Stimulated activated CD4-positive, alpha-beta T cell treated with anti-CD3 and anti-CD28 coated beads, Interleukin-4, amount 100 ng/mL, for 24 hours (primary cell): ENCODE measurements around the gene ZNF282.

Experiments used
- DNase-seq: peaks from one replicate; pipeline ENCODE4 v3.0.0-alpha.2; 2020

The ZNF282 gene

GRCh38 chr7:149195180-149196150 lies at the start of gene ZNF282:
ZNF282 (plus strand) TSS chr7:149195546; CDS start chr7:149195590, 44 bp downstream.
- peak; percentile 82 for DNase-seq

GRCh38 chr7:149147072-149147751 lies 48.1 kb upstream of the ZNF282 start, which contains the start of gene ZNF398:
ZNF398 (plus strand) TSS chr7:149147453; CDS start chr7:149147743, 290 bp downstream.
- DNase-seq, result peak; percentile 79

GRCh38 chr7:149147752-149148653 lies 47.3 kb upstream of the ZNF282 start:
- DNase-seq, result peak; percentile 66

GRCh38 chr7:149150981-149151380 lies 44.4 kb upstream of the ZNF282 start:
- DNase-seq, result no peak

DNA sequence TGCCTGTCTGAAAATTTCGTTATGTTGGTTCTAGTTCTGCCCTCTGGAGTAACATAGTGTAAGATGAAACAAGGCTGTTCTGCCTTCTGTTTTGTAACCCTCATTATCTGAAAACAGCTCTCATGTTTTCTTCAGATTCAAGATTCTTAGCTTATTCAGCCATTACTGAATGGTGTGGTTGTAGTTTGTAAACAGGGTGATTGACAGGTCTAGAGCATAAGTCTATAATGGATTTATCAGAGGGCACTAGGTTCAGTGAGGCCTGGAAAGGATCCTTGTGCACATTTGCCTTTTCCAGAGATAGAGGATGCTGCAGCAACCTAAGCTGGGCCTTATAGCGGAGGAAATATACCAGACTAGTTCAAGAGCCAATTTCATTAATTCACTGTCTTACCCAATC lies 42.0 kb upstream of the ZNF282 start:
- DNase-seq, result no peak

- no peak for DNase-seq
Observed at GRCh38 chr7:149154056-149154455, 41.3 kb upstream of the ZNF282 start.

DNA sequence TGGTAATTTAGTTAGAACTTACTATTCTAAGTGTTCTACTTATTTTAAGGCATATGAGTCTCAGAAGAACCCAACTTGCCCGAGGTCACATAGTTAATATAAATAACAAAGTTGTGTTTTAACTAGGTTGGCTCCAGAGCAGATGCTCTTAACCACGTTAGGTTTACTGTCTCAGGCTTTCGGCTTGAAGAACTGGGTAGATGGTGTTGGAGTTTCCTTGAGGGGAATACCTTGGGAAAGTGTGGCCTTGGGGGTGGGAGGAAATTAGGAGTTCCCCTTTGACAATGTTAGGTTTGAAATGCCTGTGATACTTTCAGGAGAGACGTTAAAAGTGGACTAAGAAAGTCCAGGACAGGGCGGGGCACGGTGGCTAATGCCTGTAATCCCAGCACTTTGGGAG lies 38.4 kb upstream of the ZNF282 start:
- DNase-seq, result no peak

- DNase-seq, result no peak
Observed at GRCh38 chr7:149161241-149161848, 34.0 kb upstream of the ZNF282 start.

DNA sequence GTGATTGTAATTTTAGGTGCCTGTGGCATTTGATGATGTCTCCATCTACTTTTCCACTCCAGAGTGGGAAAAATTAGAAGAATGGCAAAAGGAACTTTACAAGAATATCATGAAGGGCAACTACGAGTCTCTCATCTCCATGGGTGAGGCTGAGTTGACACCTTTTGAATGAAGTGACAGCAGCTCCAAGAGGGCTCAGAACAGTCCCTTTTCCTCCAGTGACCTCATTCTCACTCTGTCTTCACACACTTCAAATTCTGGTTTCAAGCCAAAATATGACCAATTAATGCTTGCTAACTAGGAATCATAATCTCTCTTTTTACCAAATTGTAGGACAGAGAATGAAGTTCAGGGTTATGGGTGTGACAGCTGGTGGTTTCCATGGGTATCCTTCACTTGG lies 29.2 kb upstream of the ZNF282 start:
- DNase-seq, result no peak

DNA sequence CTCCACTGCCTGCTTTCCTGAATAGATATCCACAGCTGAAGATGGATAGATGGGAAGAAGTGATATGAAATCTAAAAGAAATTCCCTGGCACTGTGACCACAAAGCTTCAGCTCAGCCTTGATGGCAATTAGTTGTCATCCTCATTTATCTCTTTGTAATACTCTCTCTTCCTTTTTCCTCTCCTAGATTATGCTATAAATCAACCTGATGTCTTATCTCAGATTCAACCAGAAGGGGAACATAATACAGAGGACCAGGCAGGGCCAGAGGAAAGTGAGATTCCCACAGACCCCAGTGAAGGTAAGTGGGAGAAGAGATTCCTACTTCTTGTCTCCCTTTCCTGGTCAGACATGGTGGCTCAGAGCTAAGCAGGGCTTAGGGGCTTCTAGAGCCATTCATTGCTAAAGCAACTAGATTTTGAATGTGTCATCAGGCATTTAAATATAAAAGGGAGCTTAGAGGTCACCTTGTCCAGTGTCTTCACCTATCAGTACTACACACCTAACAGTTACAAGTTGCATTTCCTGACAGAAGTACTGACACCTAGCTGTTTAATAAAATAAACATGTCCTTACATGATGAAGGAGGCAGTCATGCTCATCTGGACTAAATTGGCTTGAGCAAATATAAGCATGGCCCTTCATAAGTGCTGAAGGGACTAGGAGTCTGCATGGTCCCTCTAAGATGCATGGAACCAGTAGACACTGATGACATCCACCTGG lies 28.6 kb upstream of the ZNF282 start:
- DNase-seq, result no peak

- no peak for DNase-seq
Observed at GRCh38 chr7:149171892-149172533, 23.3 kb upstream of the ZNF282 start.

- DNase-seq, result no peak
Observed at GRCh38 chr7:149172534-149172920, 22.8 kb upstream of the ZNF282 start.

DNA sequence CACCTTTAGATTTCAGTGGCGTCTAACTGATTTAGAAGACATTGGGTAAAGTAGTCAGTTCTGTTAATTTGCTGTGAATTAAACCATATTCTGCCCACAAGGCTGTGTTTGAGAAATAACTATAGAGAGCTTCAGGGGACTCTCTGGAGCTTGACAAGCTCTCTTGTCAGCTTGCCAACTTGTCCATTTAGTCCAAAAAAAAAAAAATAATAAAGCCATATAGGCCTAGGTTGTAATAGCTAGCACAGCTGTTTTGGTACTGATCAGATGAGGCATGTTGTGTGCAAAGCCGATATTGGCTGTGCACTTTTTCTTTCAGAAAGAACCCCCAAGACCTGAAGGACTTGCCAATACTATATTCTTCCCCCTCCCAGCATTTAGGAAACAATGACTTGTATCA lies 20.2 kb upstream of the ZNF282 start:
- no peak for DNase-seq

DNA sequence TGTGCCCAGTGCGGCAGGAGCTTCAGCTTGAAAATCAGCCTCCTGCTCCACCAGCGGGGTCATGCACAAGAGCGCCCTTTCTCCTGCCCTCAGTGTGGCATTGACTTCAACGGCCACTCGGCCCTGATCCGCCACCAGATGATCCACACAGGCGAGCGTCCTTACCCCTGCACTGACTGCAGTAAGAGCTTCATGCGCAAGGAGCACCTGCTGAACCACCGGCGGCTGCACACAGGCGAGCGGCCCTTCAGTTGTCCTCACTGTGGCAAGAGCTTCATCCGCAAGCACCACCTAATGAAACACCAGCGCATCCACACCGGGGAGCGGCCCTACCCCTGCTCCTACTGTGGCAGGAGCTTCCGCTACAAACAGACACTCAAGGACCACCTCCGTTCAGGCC lies 16.1 kb upstream of the ZNF282 start:
- DNase-seq, result no peak

- no peak for DNase-seq
Observed at GRCh38 chr7:149180722-149181449, 14.5 kb upstream of the ZNF282 start.

- no peak for DNase-seq
Observed at GRCh38 chr7:149181450-149181790, 13.9 kb upstream of the ZNF282 start.

- DNase-seq, result no peak
Observed at GRCh38 chr7:149184274-149184673, 11.1 kb upstream of the ZNF282 start.

GRCh38 chr7:149188213-149188612 lies 7.1 kb upstream of the ZNF282 start:
- DNase-seq, result no peak

DNA sequence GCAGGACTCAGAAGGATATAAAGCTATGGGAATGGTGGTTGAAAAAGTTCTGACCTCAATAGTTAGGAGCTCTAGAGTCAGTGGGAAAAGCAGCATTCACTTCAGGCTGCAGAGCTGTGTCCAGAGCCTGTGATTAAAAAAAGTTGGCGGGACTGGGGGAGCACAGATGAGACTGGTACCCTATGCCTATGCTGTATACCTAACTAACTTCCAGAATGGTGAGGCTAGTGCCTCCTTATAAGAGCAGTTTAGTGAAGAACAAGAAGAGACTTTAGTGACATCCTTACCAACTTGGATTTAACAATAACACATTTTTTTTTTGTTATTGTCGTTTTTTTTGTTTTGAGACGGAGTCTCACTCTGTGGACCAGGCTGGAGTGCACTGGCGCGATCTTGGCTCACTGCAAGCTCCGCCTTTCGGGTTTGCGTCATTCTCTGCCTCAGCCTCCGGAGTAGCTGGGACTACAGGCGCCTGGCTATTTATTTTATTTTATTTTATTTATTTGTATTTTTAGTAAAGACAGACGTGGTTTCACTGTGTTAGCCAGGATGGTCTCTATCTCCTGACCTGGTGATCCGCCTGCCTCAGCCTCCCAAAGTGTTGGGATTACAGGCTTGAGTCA lies 6.6 kb upstream of the ZNF282 start:
- DNase-seq, result no peak

- DNase-seq, result no peak
Observed at GRCh38 chr7:149191851-149192250, 3.5 kb upstream of the ZNF282 start.
